K562 (cell line): ENCODE results near the gene MRPL57. TPM values are rescaled to one million over a fixed set of nuclear protein-coding genes. Genes with fewer than 3 reads are reported as not detected.

Experiments used
- ATAC-seq: fragments of 200-7000 bp; cut with Tn5 transposase; 3 replicates; pipeline ENCODE4 v1.9.1; 2020; ENCODE audit warnings: moderate library complexity
- BruUV-seq: library from RNA; stranded (reverse); fragments of 400-500 nt; replicated peaks from 2 replicates; lab custom pipeline; 2021; lab: Mats Ljungman, UMichigan
- CTCF ChIA-PET: fragments of 300-600 bp; formaldehyde crosslinking; extraction: SDS; loops from one replicate; lab custom pipeline; 2021; ENCODE audit warnings: low intra/inter-chr PET ratio; lab: Yijun Ruan, JAX
- POLR2A ChIA-PET: fragments of 300-600, 350-650 bp; sonication (Branson Sonifier 250); formaldehyde crosslinking; extraction: SDS; loops from one replicate; lab custom pipeline; 2021; ENCODE audit warnings: antibody characterized with exemption, inconsistent platforms; lab: Yijun Ruan, JAX
- DNase-seq, 4 experiments: peaks; one replicate each; pipeline versions ENCODE4 v3.0.0 to v3.0.0-alpha.2; 2011 to 2018; ENCODE audit warnings: low spot score in 3 of 4, mixed read lengths in 3 of 4; ENCODE audit errors: extremely low read depth in 1 of 4
- FAIRE-seq: peaks from 2 replicates; lab custom pipeline; 2011; peaks lifted over from hg19 to GRCh38; lab: Jason Lieb, UNC
- H2AFZ ChIP-seq: 2 replicates; pipeline ENCODE4 v1.6.0; 2011; ENCODE audit warnings: low read depth, low read length, control low read depth, inconsistent platforms
- H3K27ac ChIP-seq: fragments of 200-600 bp; 3 replicates; pipeline ENCODE4 v1.8.0; 2011; ENCODE audit warnings: low read depth, mild to moderate bottlenecking, control low read depth, inconsistent platforms, low read length, moderate library complexity, mixed read lengths; ENCODE audit errors: extremely low read depth
- H3K27me3 ChIP-seq, 2 experiments: fragments of 300-600 bp in 1 of 2; 2 replicates in 1 of 2; 3 replicates in 1 of 2; pipeline versions ENCODE4 v1.6.0 to v1.8.0; 2011; ENCODE audit warnings: inconsistent platforms in 2 of 2, low read length in 2 of 2, mild to moderate bottlenecking in 1 of 2, mixed read lengths in 1 of 2, moderate library complexity in 1 of 2; ENCODE audit not compliant: control insufficient read depth in 2 of 2, insufficient read depth in 2 of 2
- H3K36me3 ChIP-seq: fragments of 300-600 bp; 3 replicates; pipeline ENCODE4 v1.8.0; 2011; ENCODE audit warnings: mild to moderate bottlenecking, low read length, inconsistent platforms; ENCODE audit not compliant: control insufficient read depth, insufficient read depth
- H3K4me1 ChIP-seq, 2 experiments: fragments of 200-600 bp in 1 of 2; replicated peaks in 1 of 2; 2 replicates in 1 of 2; 3 replicates in 1 of 2; pipeline versions ENCODE4 v1.5.1 to v1.8.0; 2011; ENCODE audit warnings: inconsistent platforms in 2 of 2, low read length in 2 of 2, mild to moderate bottlenecking in 1 of 2, mixed read lengths in 1 of 2, moderate library complexity in 1 of 2; ENCODE audit not compliant: control insufficient read depth in 2 of 2, insufficient read depth in 2 of 2
- H3K4me2 ChIP-seq: 2 replicates; pipeline ENCODE4 v1.6.1; 2011; ENCODE audit warnings: low read length, control low read depth, inconsistent platforms, mixed read lengths; ENCODE audit not compliant: insufficient read depth
- H3K4me3 ChIP-seq: fragments of 200-600 bp; sonication (generic), shearing (Covaris generic); 2 replicates; pipeline ENCODE4 v1.5.1; 2016; ENCODE audit warnings: control low read depth, inconsistent platforms
- H3K79me2 ChIP-seq: fragments of 200-600 bp; 3 replicates; pipeline ENCODE4 v1.8.0; 2011; ENCODE audit warnings: low read length, inconsistent platforms; ENCODE audit not compliant: control insufficient read depth, insufficient read depth
- H3K9ac ChIP-seq, 2 experiments: 2 replicates each; pipeline versions ENCODE4 v1.6.0 to v1.6.1; 2011; ENCODE audit warnings: low read depth in 2 of 2, low read length in 2 of 2, control low read depth in 1 of 2, inconsistent platforms in 1 of 2, mild to moderate bottlenecking in 1 of 2, mixed read lengths in 1 of 2; ENCODE audit not compliant: insufficient read depth in 1 of 2
- H3K9me1 ChIP-seq: one replicate; pipeline ENCODE4 v1.6.0; 2011; ENCODE audit warnings: inconsistent platforms, mild to moderate bottlenecking, low read length, moderate library complexity; ENCODE audit not compliant: control insufficient read depth, insufficient read depth
- H3K9me3 ChIP-seq: replicated peaks from 2 replicates; pipeline ENCODE4 v1.5.1; 2011; ENCODE audit warnings: low read depth, low read length, inconsistent platforms; ENCODE audit not compliant: control insufficient read depth, insufficient read depth
- H4K20me1 ChIP-seq: replicated peaks from 2 replicates; pipeline ENCODE4 v1.6.1; 2011; ENCODE audit warnings: low read length, inconsistent platforms, mixed read lengths; ENCODE audit not compliant: control insufficient read depth, insufficient read depth
- ATF3 ChIP-seq, 2 experiments: fragments of 450-650 bp in 1 of 2; sonication (generic) in 1 of 2; formaldehyde crosslinking in 1 of 2; IDR thresholded peaks in 1 of 2; conservative IDR thresholded peaks in 1 of 2; 2 replicates each; pipeline versions ENCODE4 v1.6.1 to v1.8.1; 2016 to 2023; ENCODE audit warnings: mild to moderate bottlenecking in 2 of 2, moderate library complexity in 2 of 2, inconsistent platforms in 1 of 2, missing genetic modification reagents in 1 of 2
- E2F3 ChIP-seq: fragments of 250-450 bp; sonication (Bioruptor Pico); IDR thresholded peaks from 2 replicates; pipeline ENCODE4 v1.4.0; 2020; ENCODE audit warnings: mild to moderate bottlenecking
- ELF1 ChIP-seq: fragments of 200-800 bp; sonication (Bioruptor generic); IDR thresholded peaks from 2 replicates; pipeline ENCODE4 v1.6.1; 2016; ENCODE audit warnings: missing genetic modification characterization, missing compliant biosample characterization
- FIP1L1 ChIP-seq: fragments of 200-400 bp; formaldehyde crosslinking; IDR thresholded peaks from 2 replicates; pipeline ENCODE4 v1.6.1; 2018; ENCODE audit warnings: mild to moderate bottlenecking, low read depth, low read length; ENCODE audit not compliant: poor library complexity, severe bottlenecking
- FOXK2 ChIP-seq, 2 experiments: fragments of 450-650 bp; IDR thresholded peaks in 1 of 2; conservative IDR thresholded peaks in 1 of 2; 2 replicates each; pipeline ENCODE4 v1.6.1; 2016; ENCODE audit warnings: low read depth in 2 of 2, mild to moderate bottlenecking in 1 of 2
- ILK ChIP-seq: fragments of 450-650 bp; IDR thresholded peaks from 2 replicates; pipeline ENCODE4 v1.6.1; 2016; ENCODE audit warnings: missing genetic modification characterization, low read depth, mild to moderate bottlenecking, missing compliant biosample characterization, moderate library complexity, borderline replicate concordance
- JUNB ChIP-seq: fragments of 450-650 bp; formaldehyde crosslinking; conservative IDR thresholded peaks from 2 replicates; pipeline ENCODE4 v1.4.0; 2020; ENCODE audit warnings: mild to moderate bottlenecking
- MCM5 ChIP-seq: fragments of 450-650 bp; IDR thresholded peaks from 2 replicates; pipeline ENCODE4 v1.6.1; 2016; ENCODE audit warnings: low read depth
- NEUROD1 ChIP-seq: fragments of 150-350 bp; IDR thresholded peaks from 2 replicates; pipeline ENCODE4 v1.6.1; 2014; ENCODE audit warnings: borderline replicate concordance, low read length, low read depth; ENCODE audit not compliant: partially characterized antibody
- RBM34 ChIP-seq: fragments of 200-400 bp; formaldehyde crosslinking; IDR thresholded peaks from 2 replicates; pipeline ENCODE4 v1.6.1; 2018; ENCODE audit warnings: low read length, borderline replicate concordance; ENCODE audit not compliant: insufficient read depth
- RBM39 ChIP-seq: fragments of 200-400 bp; formaldehyde crosslinking; optimal IDR thresholded peaks from 2 replicates; pipeline ENCODE3; 2018; ENCODE audit warnings: low read depth, low read length
- RCOR1 ChIP-seq, 2 experiments: IDR thresholded peaks; 2 replicates each; pipeline ENCODE4 v1.6.1; 2012; ENCODE audit warnings: low read depth in 2 of 2, low read length in 2 of 2, borderline replicate concordance in 1 of 2, improper control_type of control experiment in 1 of 2
- SIN3A ChIP-seq, 2 experiments: fragments of 150-350 bp in 1 of 2; IDR thresholded peaks; 2 replicates each; pipeline ENCODE4 v1.6.1; 2011 to 2016; ENCODE audit warnings: borderline replicate concordance in 2 of 2, low read depth in 2 of 2, low read length in 2 of 2, mild to moderate bottlenecking in 2 of 2, moderate library complexity in 2 of 2; ENCODE audit not compliant: control insufficient read depth in 1 of 2
- ZKSCAN8 ChIP-seq: fragments of 200-800 bp; sonication (Bioruptor generic); IDR thresholded peaks from 2 replicates; pipeline ENCODE4 v1.6.1; 2016; ENCODE audit warnings: missing genetic modification characterization, missing compliant biosample characterization
- ZNF133 ChIP-seq: fragments of 250-450 bp; sonication (Bioruptor Pico); IDR thresholded peaks from 2 replicates; pipeline ENCODE4 v1.4.0; 2020; ENCODE audit warnings: mild to moderate bottlenecking
- WGBS: fragments of 100-300 bp; shearing (Covaris generic); methylation state at CpG from one replicate; pipeline ENCODE4 v1.1.6; 2016; ENCODE audit warnings: low coverage, mixed read lengths; ENCODE audit not compliant: insufficient coverage; ENCODE audit errors: missing lambda C conversion rate; 5-methylcytosine and 5-hydroxymethylcytosine counted together
- in situ Hi-C: fragments of 300-500 bp; cut with MboI; formaldehyde crosslinking; loops from 4 replicates; pipeline ENCODE4 v1.15.0; 2018; ENCODE audit warnings: inconsistent platforms, mixed read lengths
- intact Hi-C: fragments of 100-400 bp; cut with micrococcal nuclease; formaldehyde crosslinking; loops from 2 replicates; pipeline ENCODE4 v1.14.2; 2022
- polyA plus RNA-seq, 8 experiments: library from polyadenylated mRNA; depleted of rRNA in 4 of 8; stranded (reverse) in 5 of 8; unstranded in 3 of 8; fragments of >200 nt; fragmentation: Nextera tagmentation in 2 of 8; fragmentation: Illumina TruSeq in 1 of 8; extraction: Ambion mirVana in 2 of 8; extraction: Trizol in 1 of 8; gene quantifications; 2 replicates each; pipeline versions ENCODE4 v1.2.1 to v1.2.3, GENCODE V29; 2011 to 2014; ENCODE audit warnings: inconsistent platforms in 1 of 8, missing spikeins in 1 of 8
- total RNA-seq, 7 experiments: library from RNA; depleted of rRNA in 6 of 7; stranded (reverse); fragments of >200 nt in 6 of 7; fragmentation: Illumina TruSeq in 2 of 7; extraction: Trizol in 2 of 7; gene quantifications; 2 replicates each; pipeline versions ENCODE4 v1.2.1 to v1.2.3, GENCODE V29; 2011 to 2021; ENCODE audit warnings: low replicate concordance in 1 of 7

MRPL57 gene
- total and polyA plus RNA-seq, 9 of the 15 experiments (the other 6 are each of a cell fraction or from before 2014, with no cell fraction given): 6.5 to 40.4 (median 15.7) TPM

GRCh38 chr13:21130116-21130515 is 46.3 kb upstream of the MRPL57 start:
- FAIRE-seq (no peak), ATAC-seq (no peak), DNase-seq (no peak)
- no peaks in the 10 kb centered on the region for H3K9me1 ChIP-seq
- 0% methylated on average over 1 of the region's 2 CpGs for WGBS
- H3K79me2 ChIP-seq: no peaks in the 10 kb centered on the region
- no peak overlapping the region for H2AFZ ChIP-seq
- peaks cover 0 to 2% of the 10 kb centered on the region in 2 experiments; a peak in 1 of 5 replicates for H3K27me3 ChIP-seq
- no peak overlapping the region for H3K4me3 ChIP-seq
- TF ChIP-seq FIP1L1 (no peak), ATF3 (IDR thresholded peaks at IDR 0.05) (no peak), ATF3 (CRISPR knock-in tag; conservative IDR thresholded peaks at IDR 0.05) (no peak), NEUROD1 (no peak), ZNF133 (CRISPR knock-in tag) (no peak), E2F3 (CRISPR knock-in tag) (no peak), ILK (no peak), JUNB (no peak), MCM5 (no peak), SIN3A (IDR thresholded peaks at IDR 0.05; ENCODE audit: borderline replicate concordance in 2 of 2, control insufficient read depth in 1 of 2, low read depth in 2 of 2, low read length in 2 of 2) (no peak), RBM39 (no peak), FOXK2 (conservative IDR thresholded peaks at IDR 0.05 in 1 of 2, IDR thresholded peaks at IDR 0.05 in 1 of 2; ENCODE audit: low read depth in 2 of 2) (no peak), ZKSCAN8 (CRISPR knock-in tag) (no peak), ELF1 (tag) (no peak), RCOR1 (IDR thresholded peaks at IDR 0.05; ENCODE audit: borderline replicate concordance in 1 of 2, low read depth in 2 of 2, low read length in 2 of 2) (no peak), RBM34 (no peak)
- H3K27ac ChIP-seq: no peak overlapping the region
- intact Hi-C loops: no loop called here
- CTCF ChIA-PET: no interaction called here
- POLR2A ChIA-PET: interaction anchor here (0.6 to 1.0 kb wide), 2 partner anchors 49 to 128 kb away, joined by 3 read pairs; no protein-coding TSS in a partner anchor
- H3K36me3 ChIP-seq: no peaks in the 10 kb centered on the region
- H3K4me1 ChIP-seq: no peaks in the 10 kb centered on the region
- no peaks in the 10 kb centered on the region for H3K9me3 ChIP-seq
- H3K9ac ChIP-seq: no peak overlapping the region
- in situ Hi-C loops: no loop called here
- BruUV-seq: no TSS peak
- no peaks in the 10 kb centered on the region for H4K20me1 ChIP-seq
- no peak overlapping the region for H3K4me2 ChIP-seq
